ENCODE data around the gene PRKAG1.

The PRKAG1 gene

GRCh38 chr12:49000346-49000745 lies 18.2 kb downstream of the PRKAG1 start:
- DNase-seq, result no peak

- DNase-seq, result peak; percentile 21
These were observed 19.0 kb downstream of the PRKAG1 start, which contains the start of gene DDN for GRCh38 chr12:48999371-49000131. TSS of gene DDN (minus strand) at chr12:48999375. CDS start at chr12:48999287, 88 bp downstream.

GRCh38 chr12:48998497-48999353 lies 19.9 kb downstream of the PRKAG1 start:
- peak; percentile 22 for DNase-seq

- DNase-seq, result no peak
These were observed 20.7 kb downstream of the PRKAG1 start for GRCh38 chr12:48997719-48998496.

- DNase-seq, result peak; percentile 72
These were observed 21.5 kb downstream of the PRKAG1 start for GRCh38 chr12:48996794-48997718.

GRCh38 chr12:48995086-48995879 lies 23.3 kb downstream of the PRKAG1 start:
- DNase-seq, result peak; percentile 60

GRCh38 chr12:48994224-48995085 lies 24.1 kb downstream of the PRKAG1 start:
- DNase-seq, result no peak

GRCh38 chr12:48993787-48994186 lies 24.8 kb downstream of the PRKAG1 start:
- no peak for DNase-seq

GRCh38 chr12:48991247-48992050 lies 27.1 kb downstream of the PRKAG1 start:
- no peak for DNase-seq

- no peak for DNase-seq
These were observed 28.0 kb downstream of the PRKAG1 start for GRCh38 chr12:48990552-48990951.

GRCh38 chr12:48988030-48988649 lies 30.4 kb downstream of the PRKAG1 start:
- no peak for DNase-seq

GRCh38 chr12:48986720-48987291 lies 31.8 kb downstream of the PRKAG1 start:
- DNase-seq, result no peak

- DNase-seq, result no peak
These were observed 32.7 kb downstream of the PRKAG1 start for GRCh38 chr12:48985901-48986300.

GRCh38 chr12:48985475-48985897 lies 33.1 kb downstream of the PRKAG1 start:
- DNase-seq, result no peak

GRCh38 chr12:48982397-48983080 lies 36.0 kb downstream of the PRKAG1 start:
- no peak for DNase-seq

GRCh38 chr12:48981757-48982157 lies 36.8 kb downstream of the PRKAG1 start:
- no peak for DNase-seq

GRCh38 chr12:48980953-48981756 lies 37.4 kb downstream of the PRKAG1 start:
- no peak for DNase-seq

All from NCI-H526 treated with DMSO at 0.1 percent for 48 hours (cell line).